A673 (cell line): ENCODE data around the gene RXRB. TPM values are rescaled to one million over a fixed set of nuclear protein-coding genes. Genes with fewer than 3 reads are reported as not detected.

Source experiments
- BruUV-seq: library from RNA; stranded (reverse); fragments of 400-500 nt; replicated peaks from 2 replicates; lab custom pipeline; 2021; lab: Mats Ljungman, UMichigan
- CTCF ChIA-PET: fragments of 300-600 bp; sonication (Branson Sonifier 250); formaldehyde crosslinking; loops from one replicate; lab custom pipeline; 2022; ENCODE audit warnings: antibody characterized with exemption; lab: Charles Lee
- POLR2A ChIA-PET: fragments of 300-600 bp; sonication (Branson Sonifier 250); formaldehyde crosslinking; loops from one replicate; lab custom pipeline; 2022; ENCODE audit warnings: antibody characterized with exemption; ENCODE audit not compliant: low non-redundant PET; lab: Charles Lee
- DNase-seq: peaks from one replicate; pipeline ENCODE4 v3.0.0-alpha.2; 2015; ENCODE audit warnings: low spot score
- H3K27ac ChIP-seq: fragments of 200-600 bp; sonication (generic); 2 replicates; pipeline ENCODE4 v1.5.1; 2016; ENCODE audit warnings: mixed run types, low read depth, mild to moderate bottlenecking, mixed read lengths, antibody characterized with exemption, low read length; ENCODE audit not compliant: poor library complexity, severe bottlenecking
- H3K27me3 ChIP-seq: fragments of 200-600 bp; sonication (generic); replicated peaks from 2 replicates; pipeline ENCODE4 v1.6.1; 2017; ENCODE audit warnings: mixed run types, low read depth, mild to moderate bottlenecking, mixed read lengths, antibody characterized with exemption, low read length; ENCODE audit not compliant: insufficient read depth, poor library complexity
- H3K36me3 ChIP-seq: fragments of 200-600 bp; sonication (generic); 2 replicates; pipeline ENCODE4 v1.6.1; 2016; ENCODE audit warnings: mixed run types, mild to moderate bottlenecking, mixed read lengths, antibody characterized with exemption, low read length; ENCODE audit not compliant: insufficient read depth, poor library complexity, severe bottlenecking
- H3K4me1 ChIP-seq: fragments of 200-600 bp; sonication (generic); 2 replicates; pipeline ENCODE4 v1.6.1; 2017; ENCODE audit warnings: mixed run types, mild to moderate bottlenecking, mixed read lengths, antibody characterized with exemption, low read length; ENCODE audit not compliant: insufficient read depth, poor library complexity, severe bottlenecking
- H3K4me3 ChIP-seq: fragments of 200-600 bp; sonication (generic); 2 replicates; pipeline ENCODE4 v1.5.1; 2016; ENCODE audit warnings: low read depth, mixed run types, mild to moderate bottlenecking, mixed read lengths, low read length; ENCODE audit not compliant: poor library complexity, severe bottlenecking
- H3K9me3 ChIP-seq: fragments of 200-600 bp; sonication (generic); 2 replicates; pipeline ENCODE4 v1.6.1; 2016; ENCODE audit warnings: mixed run types, low read depth, mild to moderate bottlenecking, mixed read lengths, antibody characterized with exemption, low read length; ENCODE audit not compliant: poor library complexity, severe bottlenecking
- EZH2 ChIP-seq: fragments of 200-600 bp; sonication (generic); IDR thresholded peaks from 2 replicates; pipeline ENCODE4 v1.6.1; 2017; ENCODE audit warnings: borderline replicate concordance, low read depth, mild to moderate bottlenecking, mixed read lengths, antibody characterized with exemption, low read length; ENCODE audit not compliant: poor library complexity, severe bottlenecking
- intact Hi-C: fragments of 100-400 bp; cut with micrococcal nuclease; formaldehyde crosslinking; loops from one replicate; pipeline ENCODE4 v1.10.0; 2022; ENCODE audit not compliant: unreplicated experiment
- total RNA-seq: library from RNA; stranded (reverse); gene quantifications from 2 replicates; pipeline ENCODE4 v1.2.3, GENCODE V29; 2021
- TF ChIP-seq, protein P1 (sequence below): fragments of 300-800, 200-600 bp; sonication (generic); conservative IDR thresholded peaks from 2 replicates; pipeline ENCODE4 v1.5.1; 2017; ENCODE audit warnings: low read depth, mild to moderate bottlenecking, antibody characterized with exemption, low read length, moderate library complexity, mixed read lengths

The RXRB gene
- total RNA-seq, 1 experiment from 2014 or later = 43.6 TPM

DNA sequence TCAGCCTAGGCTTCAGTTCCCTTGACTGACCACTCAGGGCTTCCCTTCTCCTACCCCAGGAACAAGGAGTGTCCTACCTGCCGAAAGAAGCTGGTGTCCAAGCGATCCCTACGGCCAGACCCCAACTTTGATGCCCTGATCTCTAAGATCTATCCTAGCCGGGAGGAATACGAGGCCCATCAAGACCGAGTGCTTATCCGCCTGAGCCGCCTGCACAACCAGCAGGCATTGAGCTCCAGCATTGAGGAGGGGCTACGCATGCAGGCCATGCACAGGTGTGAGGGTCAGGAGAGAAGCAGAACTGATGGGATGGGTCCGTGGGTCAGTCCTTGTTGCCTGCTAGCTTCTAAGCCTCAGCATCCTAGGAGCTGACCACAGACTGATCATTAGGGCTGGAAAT, 9.4 kb upstream of the RXRB start:
- no peaks in the 10 kb centered on the region for H3K9me3 ChIP-seq
- CTCF ChIA-PET = no interaction called here
- no peak overlapping the region for H3K27ac ChIP-seq
- no peaks in the 10 kb centered on the region for H3K27me3 ChIP-seq
- BruUV-seq = no TSS peak
- intact Hi-C loops = loop anchor here (2.0 to 10.0 kb wide), 2 partner anchors 39 to 185 kb away; partner anchors contain the start of gene KIFC1
- DNase-seq = no peak
- H3K4me3 ChIP-seq = no peak overlapping the region
- POLR2A ChIA-PET = no interaction called here
- H3K4me1 ChIP-seq = peaks cover 32% of the 10 kb centered on the region
- TF ChIP-seq, protein P1, sequence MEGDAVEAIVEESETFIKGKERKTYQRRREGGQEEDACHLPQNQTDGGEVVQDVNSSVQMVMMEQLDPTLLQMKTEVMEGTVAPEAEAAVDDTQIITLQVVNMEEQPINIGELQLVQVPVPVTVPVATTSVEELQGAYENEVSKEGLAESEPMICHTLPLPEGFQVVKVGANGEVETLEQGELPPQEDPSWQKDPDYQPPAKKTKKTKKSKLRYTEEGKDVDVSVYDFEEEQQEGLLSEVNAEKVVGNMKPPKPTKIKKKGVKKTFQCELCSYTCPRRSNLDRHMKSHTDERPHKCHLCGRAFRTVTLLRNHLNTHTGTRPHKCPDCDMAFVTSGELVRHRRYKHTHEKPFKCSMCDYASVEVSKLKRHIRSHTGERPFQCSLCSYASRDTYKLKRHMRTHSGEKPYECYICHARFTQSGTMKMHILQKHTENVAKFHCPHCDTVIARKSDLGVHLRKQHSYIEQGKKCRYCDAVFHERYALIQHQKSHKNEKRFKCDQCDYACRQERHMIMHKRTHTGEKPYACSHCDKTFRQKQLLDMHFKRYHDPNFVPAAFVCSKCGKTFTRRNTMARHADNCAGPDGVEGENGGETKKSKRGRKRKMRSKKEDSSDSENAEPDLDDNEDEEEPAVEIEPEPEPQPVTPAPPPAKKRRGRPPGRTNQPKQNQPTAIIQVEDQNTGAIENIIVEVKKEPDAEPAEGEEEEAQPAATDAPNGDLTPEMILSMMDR = no peak
- TF ChIP-seq EZH2 = no peak
- H3K36me3 ChIP-seq = peaks cover 11% of the 10 kb centered on the region

- no peaks in the 10 kb centered on the region for H3K9me3 ChIP-seq
- H3K27me3 ChIP-seq = no peaks in the 10 kb centered on the region
- CTCF ChIA-PET = no interaction called here
- intact Hi-C loops = loop anchor here (2.0 to 10.0 kb wide), 2 partner anchors 40 to 186 kb away; partner anchors contain the start of gene KIFC1
- peak within 1 kb of the TSS; percentile 98 for H3K27ac ChIP-seq
- POLR2A ChIA-PET = interaction anchor here (0.9 kb wide), 1 partner anchor 236 kb away, joined by 5 read pairs; no protein-coding TSS in a partner anchor
- peaks cover 42% of the 10 kb centered on the region for H3K4me1 ChIP-seq
- peak; percentile 85 for DNase-seq
- TSS peak; percentile 94 for BruUV-seq
- H3K36me3 ChIP-seq = peaks cover 19% of the 10 kb centered on the region
- peak within 1 kb of the TSS; percentile 96 for H3K4me3 ChIP-seq
- no peak for TF ChIP-seq EZH2
- TF ChIP-seq, protein P1 = no peak
Observed at GRCh38 chr6:33208091-33208967, 7.9 kb upstream of the RXRB start, which contains the start of gene RING1. RING1 (plus strand) TSS chr6:33208500; CDS start chr6:33208823, 323 bp downstream.

- intact Hi-C loops = loop anchor here (2.0 to 10.0 kb wide), 2 partner anchors 41 to 187 kb away; partner anchors contain the start of gene KIFC1
- Histone ChIP-seq H3K4me1 (peaks cover 37% of the 10 kb centered on the region), H3K27me3 (no peaks in the 10 kb centered on the region), H3K4me3 (peak overlapping the region; percentile 96), H3K9me3 (no peaks in the 10 kb centered on the region), H3K27ac (peak overlapping the region; percentile 98), H3K36me3 (peaks cover 26% of the 10 kb centered on the region)
- BruUV-seq = no TSS peak
- CTCF ChIA-PET = no interaction called here
- TF ChIP-seq EZH2 = no peak
- TF ChIP-seq, protein P1 = no peak
- DNase-seq = peak; percentile 51
- POLR2A ChIA-PET = no interaction called here
Observed at GRCh38 chr6:33207552-33208090, 7.2 kb upstream of the RXRB start.
